ENCODE measurements around the gene SLC22A7.

GRCh38 chr6:43282636-43283513 is 15.2 kb upstream of the SLC22A7 start:
- no peak for TF ChIP-seq CTCF (conservative IDR thresholded peaks at IDR 0.05; ENCODE audit: low read depth, low read length)
- TF ChIP-seq EZH2 (IDR thresholded peaks at IDR 0.05; ENCODE audit: low read length, unreplicated experiment) = no peak
